ENCODE data around the gene MARCHF10. TPM values are rescaled to one million over a fixed set of nuclear protein-coding genes. Genes with fewer than 3 reads are reported as not detected.
"Not testable (repeated sequence)": the region's sequence is repeated elsewhere in the genome, so short reads cannot be mapped to it uniquely, and the experiment has no call there.

The MARCHF10 gene
- total RNA-seq, 4 donors from 2014 or later, result 0.28 TPM; not detected in 3

DNA sequence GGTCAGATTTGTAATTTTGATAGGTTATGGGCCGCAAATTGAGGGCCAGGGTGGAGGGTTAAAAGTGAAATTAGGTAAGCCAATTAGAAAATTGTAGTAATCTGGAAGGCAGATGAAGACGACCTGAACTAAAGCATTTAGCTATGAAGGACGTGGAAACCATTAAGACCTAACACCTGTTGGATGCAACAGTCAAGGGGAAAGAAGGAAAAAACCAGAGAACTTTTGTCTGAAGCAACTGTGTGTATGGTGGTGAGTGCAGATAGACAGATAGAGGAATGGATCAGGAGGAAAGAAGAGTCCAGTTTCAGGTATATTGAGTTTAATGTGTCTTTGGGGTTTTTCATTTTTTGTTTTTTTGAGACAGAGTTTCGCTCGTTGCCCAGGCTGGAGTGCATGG is 40.2 kb upstream of the MARCHF10 start:
- no peak for DNase-seq (ENCODE audit: low spot score)
- TF ChIP-seq, protein P1, sequence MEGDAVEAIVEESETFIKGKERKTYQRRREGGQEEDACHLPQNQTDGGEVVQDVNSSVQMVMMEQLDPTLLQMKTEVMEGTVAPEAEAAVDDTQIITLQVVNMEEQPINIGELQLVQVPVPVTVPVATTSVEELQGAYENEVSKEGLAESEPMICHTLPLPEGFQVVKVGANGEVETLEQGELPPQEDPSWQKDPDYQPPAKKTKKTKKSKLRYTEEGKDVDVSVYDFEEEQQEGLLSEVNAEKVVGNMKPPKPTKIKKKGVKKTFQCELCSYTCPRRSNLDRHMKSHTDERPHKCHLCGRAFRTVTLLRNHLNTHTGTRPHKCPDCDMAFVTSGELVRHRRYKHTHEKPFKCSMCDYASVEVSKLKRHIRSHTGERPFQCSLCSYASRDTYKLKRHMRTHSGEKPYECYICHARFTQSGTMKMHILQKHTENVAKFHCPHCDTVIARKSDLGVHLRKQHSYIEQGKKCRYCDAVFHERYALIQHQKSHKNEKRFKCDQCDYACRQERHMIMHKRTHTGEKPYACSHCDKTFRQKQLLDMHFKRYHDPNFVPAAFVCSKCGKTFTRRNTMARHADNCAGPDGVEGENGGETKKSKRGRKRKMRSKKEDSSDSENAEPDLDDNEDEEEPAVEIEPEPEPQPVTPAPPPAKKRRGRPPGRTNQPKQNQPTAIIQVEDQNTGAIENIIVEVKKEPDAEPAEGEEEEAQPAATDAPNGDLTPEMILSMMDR (IDR thresholded peaks at IDR 0.05), result no peak
- ATAC-seq (ENCODE audit: low FRiP score), result no peak

DNA sequence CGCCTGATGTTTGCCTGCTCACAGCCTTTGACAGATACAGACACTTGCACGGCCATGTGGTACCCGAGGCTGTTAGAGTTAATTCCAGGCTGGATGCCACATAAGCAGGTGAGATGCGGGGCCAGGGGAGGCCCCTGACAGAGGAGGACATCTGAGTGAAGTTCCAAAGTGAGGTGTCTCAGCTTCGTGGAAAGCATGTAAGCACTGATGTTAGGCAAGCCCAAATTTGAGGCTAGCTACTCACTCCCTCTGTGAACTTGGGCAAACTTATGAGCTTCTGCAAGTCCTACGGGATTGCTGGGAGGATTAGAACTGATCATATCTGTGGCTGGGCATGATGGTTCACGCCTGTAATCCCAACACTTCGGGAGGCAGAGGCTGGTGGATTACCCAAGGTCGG is 39.3 kb upstream of the MARCHF10 start:
- DNase-seq (ENCODE audit: low spot score), result no peak
- TF ChIP-seq, protein P1 (IDR thresholded peaks at IDR 0.05), result no peak
- no peak for ATAC-seq (ENCODE audit: low FRiP score)

DNA sequence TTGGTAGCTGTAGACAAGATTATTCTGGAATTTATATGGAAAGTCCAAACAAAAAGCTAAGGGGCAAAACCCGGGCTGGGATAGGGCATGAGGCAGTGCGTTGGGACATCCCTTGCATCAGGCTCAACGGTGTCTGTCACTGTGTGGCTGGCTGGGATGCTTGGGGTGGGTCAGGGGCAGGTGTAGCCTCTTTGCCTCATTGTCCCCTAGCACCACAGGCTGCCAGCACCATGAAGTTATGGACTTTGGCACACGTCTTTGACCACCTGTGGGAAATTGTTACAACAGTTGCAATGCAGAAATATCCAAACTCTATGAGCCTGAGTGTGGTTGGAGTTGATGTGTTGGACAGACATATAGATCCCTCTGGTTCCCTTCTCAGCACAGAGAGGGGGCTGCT is 32.8 kb upstream of the MARCHF10 start:
- TF ChIP-seq, protein P1 (IDR thresholded peaks at IDR 0.05), result no peak
- ATAC-seq (ENCODE audit: low FRiP score), result no peak

DNA sequence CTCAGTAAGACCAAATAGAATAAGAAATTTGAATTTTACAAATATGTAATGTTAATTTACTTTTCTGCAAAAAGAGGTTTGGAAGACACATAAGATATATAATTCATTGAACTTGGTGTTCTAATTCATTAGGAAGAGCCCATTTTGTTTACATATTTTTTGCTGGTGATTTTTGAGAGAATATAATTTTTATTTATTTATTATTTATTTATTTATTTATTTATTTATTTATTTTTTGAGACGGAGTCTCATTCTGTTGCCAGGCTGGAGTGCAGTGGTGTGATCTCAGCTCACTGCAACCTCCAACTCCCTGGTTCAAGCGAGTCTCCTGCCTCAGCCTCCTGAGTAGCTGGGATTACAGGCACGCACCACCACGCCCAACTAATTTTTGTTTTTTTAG is 25.7 kb upstream of the MARCHF10 start:
- DNase-seq (ENCODE audit: low spot score); ATAC-seq (ENCODE audit: low FRiP score): not testable (repeated sequence)

More for the DNA sequence above, 32.8 kb upstream of the MARCHF10 start:
- DNase-seq (ENCODE audit: low spot score), result no peak

DNA sequence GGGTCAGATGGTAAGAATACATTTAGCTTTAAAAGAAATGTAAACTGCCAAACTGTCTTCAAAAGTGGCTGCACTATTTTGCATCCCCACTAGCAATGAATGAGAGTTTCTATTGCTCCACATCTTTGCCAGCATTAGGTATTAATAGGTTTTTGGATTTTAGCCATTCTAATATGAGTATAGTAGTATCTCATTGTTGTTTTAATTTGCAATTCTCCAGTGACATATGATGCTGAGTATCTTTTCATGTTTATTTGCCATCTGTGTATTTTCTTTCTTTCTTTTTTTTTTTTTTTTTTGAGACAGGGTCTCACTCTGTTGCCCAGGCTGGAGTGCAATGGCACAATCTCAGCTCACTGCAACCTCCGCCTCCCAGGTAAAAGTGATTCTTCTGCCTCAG is 24.3 kb upstream of the MARCHF10 start:
- TF ChIP-seq, protein P1 (IDR thresholded peaks at IDR 0.05), result no peak
- DNase-seq (ENCODE audit: low spot score) (no peak), ATAC-seq (ENCODE audit: low FRiP score) (no peak)

DNA sequence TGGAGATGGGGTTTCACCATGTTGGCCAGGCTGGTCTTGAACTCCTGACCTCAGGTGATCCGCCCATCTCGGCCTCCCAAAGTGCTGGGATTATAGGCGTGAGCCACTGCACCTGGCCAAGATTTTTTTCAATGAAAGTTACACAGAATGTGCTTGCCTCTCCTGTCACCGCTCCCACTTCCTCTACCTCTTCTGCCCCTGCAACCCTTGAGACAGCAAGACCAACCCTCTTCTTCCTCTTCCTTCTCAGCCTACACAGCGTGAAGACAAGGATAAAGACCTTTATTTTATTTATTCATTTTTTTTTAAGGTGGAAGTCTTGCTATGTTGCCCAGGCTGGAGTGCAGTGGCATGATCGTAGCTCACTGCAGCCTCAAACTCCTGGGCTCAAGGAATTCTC is 23.0 kb upstream of the MARCHF10 start:
- DNase-seq (ENCODE audit: low spot score); ATAC-seq (ENCODE audit: low FRiP score): not testable (repeated sequence)

DNA sequence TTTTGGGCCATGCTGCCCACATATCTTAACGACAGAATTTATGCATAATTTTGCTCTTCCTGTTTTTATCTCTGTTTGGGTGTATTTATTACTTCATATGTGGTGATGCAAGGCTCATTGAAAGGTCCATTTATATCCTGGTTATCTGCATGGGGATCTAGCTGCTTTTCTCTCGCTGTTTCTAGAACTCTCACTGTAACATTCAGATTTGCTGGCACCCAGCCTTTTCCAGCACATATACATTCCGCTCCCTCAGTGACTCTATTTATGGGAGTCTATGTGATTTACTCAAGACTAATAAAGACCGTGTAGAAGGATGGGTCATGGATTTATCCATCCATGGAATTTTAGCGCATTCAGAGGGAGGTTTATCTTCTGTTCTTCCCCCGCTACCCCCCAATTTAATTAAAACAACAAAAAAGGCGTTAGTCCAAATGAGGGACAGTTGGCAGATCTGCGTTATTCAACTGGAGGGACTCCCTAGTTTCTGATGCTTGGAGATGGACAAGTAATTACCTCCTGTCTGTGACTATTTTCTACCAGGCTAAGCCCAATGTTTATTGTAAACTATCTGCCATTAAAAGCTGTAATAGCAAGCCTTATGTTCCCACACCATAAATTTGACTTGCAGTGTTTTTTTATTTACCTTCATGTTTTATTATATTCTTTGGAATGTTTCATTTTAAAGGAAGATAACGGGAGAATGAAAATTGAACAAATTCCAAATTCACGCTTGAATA is 19.8 kb upstream of the MARCHF10 start:
- DNase-seq (ENCODE audit: low spot score), result no peak
- ATAC-seq (ENCODE audit: low FRiP score), result no peak
- TF ChIP-seq, protein P1 (IDR thresholded peaks at IDR 0.05), result no peak

DNA sequence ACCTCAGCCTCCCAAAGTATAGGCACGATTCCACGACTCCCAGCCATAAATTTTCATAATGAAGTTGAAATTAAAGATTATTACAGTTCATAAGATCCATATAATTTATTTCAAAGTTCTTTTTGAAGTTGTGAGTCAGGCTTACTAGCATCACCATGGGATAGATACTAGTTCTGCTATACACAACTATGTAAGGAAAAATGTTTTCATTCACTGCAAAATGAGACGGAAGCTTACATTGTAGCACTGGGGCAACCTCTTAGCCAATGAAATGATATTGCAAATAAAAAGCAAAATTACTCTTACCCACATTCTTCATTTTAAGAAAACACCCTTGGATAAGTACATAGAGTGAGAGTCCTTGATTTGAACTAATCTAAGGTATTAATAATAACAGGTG is 18.8 kb upstream of the MARCHF10 start:
- TF ChIP-seq, protein P1 (IDR thresholded peaks at IDR 0.05), result no peak
- ATAC-seq (ENCODE audit: low FRiP score) (no peak), DNase-seq (ENCODE audit: low spot score) (no peak)

Data from omental fat pad (tissue), 4 donors.